Suppressor macrophage treated with lipopolysaccharide for 1 hour (primary cell): Measurements from ENCODE around the gene ANKRD44.

Source experiments
- DNase-seq, 3 donors: peaks; one replicate each; pipeline ENCODE4 v3.0.0-alpha.2; 2020 to 2022

Gene ANKRD44

DNA sequence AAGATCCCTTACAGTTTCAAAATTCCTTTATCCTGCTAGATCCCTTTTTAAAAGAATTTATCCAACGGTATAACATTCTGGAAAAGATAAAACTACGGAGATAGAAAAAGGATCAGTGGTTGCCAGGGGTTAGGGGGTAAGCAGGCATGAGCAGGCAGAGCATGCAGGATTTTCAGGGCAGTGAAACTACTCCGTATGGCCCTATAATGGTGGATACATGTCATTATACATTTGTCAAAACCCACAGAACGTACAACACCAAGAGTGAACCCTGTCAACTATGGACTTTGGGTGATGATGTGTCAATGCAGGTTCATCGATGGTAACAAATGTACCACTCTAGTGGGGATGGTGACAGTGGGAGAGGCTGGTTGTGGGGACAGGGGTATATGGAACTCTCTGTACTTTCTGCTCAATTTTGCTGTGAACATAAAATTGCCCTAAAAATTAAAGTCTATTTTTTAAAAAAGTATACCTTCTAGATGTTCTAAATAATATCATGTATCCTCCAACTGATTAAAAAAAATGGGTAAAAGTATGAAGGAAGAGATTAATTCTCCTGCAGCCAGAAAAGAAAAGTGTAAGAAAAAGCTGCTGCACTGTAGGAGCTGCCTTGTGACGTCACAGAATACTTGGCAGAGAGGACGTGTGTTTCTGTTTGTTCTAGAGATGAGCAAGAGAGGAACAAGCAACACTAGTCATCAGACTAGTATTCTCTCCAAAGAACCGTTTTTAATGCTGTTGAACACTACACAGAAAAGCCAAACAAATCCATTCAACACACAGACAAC is 23.6 kb downstream of the ANKRD44 start:
- peak; percentile 81 to 90 (median 89) for DNase-seq

DNA sequence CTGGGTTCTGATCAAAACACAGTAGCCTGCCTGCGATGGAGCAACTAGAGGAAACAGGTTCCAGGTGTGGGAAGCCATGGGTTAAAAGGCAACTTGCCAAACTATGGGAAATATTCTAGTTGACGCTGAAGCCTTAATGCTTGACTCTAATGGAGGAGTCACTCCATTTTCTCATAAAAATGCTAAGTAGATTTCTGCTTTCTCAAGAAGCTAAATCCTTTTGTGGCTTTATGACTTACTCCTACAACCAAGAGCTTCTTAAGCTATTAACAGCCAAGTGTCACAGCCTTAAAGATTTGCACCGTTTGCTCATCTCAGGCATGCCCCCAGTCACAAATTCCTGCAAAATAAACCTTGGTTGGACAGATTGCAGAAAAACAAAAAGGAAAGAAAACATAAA is 25.2 kb downstream of the ANKRD44 start:
- no peak for DNase-seq

DNA sequence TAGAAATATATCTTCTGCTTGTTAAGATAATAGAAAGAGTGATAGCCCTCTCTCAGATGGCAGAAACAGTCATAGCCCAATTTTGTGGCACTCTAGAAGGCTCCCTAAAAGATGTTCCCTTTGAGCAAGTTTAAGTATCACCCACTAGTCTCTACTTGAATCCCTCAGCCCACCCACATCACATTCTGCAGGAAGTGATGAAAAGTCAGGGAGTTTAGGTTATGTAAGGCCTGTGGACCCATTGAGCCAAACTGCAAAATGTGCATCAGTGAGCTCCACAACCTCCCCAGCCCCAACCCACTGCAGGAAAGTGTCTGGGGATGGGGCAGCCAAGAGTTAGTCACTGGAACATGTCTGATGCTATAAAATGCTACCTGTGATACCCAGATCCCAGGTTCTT is 25.6 kb downstream of the ANKRD44 start:
- DNase-seq = peak; percentile 27 to 43 (median 31)

DNA sequence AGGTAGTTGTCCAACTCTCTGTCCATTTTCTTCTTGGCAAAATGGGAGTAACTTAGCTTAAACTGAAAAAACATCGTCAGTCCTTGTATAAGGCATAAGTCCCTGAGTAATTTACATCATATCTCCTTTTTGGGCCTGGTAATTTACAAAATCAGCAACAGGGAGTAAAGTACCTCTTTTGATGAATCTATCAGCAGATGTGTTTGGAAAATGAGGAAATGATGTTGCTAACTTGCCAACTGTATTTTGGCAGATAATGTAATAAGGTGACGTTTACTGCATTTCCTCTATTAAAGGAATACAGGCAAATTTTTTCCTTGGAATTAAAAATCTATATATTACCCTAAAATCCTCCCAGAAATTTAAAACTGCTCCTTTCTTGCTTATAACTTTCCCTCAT is 29.2 kb downstream of the ANKRD44 start:
- peak; percentile 51 to 88 (median 79) for DNase-seq

DNA sequence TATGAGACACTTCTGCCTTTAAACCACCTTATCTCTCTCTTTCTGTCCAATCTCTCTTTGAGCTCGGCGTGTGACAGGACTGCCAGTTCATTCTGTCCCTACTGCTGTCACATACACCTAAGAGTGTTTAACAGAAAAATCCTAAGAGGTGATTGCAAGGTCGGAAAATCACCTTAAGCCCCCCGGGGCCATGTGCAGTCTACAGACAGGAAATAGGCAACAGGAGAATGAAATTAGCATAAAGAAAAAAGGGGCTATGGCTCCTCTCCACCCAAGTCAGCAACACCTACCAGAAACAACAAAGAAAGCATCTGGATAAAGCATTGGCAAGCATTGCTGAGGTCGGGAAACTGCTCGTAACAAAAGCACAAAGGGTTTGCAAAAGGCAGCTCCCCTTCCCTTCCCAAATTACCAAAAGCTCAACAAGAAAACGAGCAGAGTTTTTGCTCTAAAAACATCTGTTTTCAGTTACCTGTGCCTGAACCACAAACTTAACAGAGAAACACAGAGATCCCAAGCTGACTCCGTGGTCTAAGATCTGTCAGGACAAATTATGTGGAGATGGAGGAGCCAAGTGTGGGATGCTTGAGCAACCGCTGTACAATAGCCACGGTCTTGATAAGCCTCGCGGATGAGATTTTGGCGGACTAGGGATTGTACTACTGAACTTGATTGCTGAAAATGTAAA is 30.4 kb downstream of the ANKRD44 start:
- DNase-seq = no peak

DNA sequence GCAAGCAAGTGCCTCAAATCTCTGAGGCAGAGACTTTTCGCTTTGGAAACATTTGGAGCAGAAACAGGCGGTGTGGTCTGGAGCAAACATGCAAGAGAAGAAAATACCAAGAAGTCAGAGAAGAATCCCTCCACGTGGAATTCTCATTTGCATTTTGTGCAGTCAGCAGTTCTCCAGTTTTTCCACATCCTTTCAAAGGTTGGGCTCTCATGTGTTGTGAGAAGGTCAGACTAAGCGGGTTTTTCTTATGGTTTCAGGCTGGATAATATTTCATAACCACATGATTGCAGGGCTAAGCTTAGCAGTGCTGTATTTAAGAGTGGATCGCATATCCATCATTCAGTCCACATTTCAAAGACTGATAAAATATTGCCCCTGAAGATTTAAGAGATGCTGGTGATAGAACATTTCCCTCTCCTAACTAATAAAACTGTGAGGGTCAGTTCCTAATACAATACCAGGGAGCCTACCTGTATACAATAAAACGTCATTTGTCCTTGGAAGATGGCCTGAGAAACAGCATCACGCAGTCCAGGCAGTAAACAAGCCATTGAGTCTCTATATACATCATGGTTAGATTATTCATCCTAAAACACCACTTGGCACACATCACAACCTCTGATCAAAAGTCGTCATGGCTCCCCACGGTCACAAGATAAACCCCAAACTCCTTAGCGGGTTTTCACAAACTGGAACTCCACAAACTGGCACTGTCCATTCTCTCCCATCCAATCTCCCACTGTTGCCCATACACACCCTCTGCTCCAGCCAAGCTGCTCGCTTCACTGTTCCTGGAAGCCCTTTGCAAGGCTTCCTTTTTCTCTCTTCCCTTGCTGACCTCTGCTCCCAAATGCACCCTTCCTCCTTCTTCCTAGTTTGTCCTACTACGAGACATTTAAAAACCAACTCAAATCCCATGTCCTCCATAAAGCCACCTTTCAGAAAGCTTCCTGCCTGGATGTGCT is 31.5 kb downstream of the ANKRD44 start:
- no peak for DNase-seq

DNA sequence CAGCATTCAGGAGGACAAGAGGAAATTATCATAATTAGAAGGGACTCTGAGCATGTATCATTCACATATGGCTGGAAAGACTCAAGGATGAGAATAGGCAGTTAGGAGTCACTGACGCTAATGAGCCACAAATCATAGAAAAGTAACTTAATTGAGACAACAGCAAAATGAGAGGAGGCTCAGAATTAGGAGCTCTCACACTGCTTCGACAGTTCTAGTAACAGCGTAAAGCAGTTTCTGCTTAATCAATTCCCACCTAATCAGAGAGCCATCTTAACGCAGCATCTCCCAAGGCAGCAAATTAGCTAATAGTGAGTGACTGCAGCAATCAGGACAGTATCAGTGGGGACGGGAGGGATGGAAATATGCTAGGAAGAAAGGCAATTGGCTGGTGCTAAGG is 32.8 kb downstream of the ANKRD44 start:
- no peak for DNase-seq

DNA sequence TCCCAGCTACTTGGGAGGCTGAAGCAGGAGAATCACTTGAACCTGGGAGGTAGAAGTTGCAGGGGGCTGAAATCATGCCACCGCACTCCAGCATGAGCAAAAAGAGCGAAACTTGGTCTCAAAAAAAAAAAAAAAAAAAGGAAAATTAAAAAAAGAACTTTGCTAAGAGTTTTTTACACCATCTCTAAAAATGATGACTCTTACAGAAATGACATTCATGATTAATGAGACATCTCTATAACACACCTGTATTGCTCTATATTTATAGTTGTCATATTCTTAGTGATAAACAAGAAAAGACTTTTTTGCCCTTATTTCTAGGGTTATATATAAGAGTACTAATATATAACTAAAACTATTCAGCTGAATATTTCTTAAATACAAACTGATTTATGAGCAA is 34.4 kb downstream of the ANKRD44 start:
- DNase-seq = no peak

DNA sequence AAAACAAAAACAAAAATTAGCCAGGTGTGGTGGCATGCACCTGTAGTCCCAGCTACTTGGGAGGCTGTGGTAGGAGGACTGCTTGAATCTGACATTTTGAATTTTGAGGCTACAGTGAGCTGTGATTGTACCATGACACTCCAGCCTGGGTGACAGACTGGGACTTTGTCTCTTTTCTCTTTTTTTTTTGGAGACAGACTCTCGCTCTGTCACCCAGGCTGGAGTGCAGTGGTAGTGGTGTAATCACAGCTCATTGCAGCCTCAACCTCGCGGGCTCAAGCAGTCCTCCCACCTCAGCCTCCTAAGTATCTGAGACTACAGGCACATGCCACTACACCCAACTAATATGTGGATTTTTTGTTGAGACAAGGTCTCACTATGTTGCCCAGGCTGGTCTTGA is 35.6 kb downstream of the ANKRD44 start:
- DNase-seq = no peak

DNA sequence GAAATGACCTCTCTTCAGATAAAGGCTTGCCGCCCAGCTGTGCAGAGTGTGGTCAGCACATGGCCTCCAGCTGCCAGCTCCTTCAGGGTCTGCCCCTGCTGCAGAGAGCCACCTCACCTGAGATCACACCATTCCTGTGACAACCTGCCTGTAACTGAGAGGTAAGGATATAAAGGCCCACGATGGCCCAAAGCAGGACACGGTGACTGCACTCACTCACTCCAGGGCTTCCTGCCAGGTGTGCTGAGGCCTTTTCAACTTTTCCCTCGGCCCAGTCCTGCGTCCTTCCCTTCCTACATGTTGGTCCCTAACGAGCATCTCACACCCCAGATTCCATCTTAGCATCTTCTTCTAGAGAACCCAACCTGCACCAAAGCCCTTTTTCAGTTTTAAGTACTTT is 36.2 kb downstream of the ANKRD44 start:
- no peak for DNase-seq

DNA sequence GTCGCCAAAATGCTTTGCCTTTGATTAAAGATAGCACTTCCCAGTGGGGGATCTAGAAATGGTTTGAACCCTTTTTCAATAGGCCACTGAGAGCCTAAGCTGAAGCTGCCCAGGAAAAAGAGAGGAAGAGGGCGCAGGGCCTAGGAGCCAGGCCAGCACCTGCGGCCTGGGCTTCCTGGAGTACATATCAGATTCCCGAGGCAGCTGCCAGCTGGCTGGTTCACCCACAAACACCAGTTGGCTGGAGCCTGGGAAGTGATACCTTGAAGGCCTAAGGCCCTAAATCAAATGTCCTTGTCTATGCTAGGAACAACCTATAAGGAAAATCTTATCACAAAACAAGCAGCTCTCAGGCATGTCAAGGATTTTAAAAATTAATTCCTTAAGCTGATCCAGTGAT is 37.1 kb downstream of the ANKRD44 start:
- DNase-seq = no peak

DNA sequence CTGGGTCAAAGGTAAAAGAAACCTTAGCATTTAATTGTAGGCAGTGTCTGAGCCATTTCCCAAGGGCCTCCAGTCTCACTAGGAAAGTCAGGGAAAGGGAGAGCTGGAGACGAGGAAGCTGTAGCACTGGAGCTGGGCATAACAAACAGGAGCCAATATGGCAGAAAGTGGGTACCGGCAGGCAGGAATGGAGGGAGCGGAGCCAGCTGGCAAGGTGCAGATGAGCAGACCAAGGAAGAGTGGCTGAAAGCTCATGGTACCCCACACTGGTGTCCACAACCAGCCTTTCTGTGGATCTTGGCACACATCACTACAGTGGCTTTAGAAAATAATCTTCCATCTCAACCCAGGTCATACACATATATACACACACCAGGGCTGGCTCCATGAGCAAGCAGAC is 40.0 kb downstream of the ANKRD44 start:
- DNase-seq = no peak

DNA sequence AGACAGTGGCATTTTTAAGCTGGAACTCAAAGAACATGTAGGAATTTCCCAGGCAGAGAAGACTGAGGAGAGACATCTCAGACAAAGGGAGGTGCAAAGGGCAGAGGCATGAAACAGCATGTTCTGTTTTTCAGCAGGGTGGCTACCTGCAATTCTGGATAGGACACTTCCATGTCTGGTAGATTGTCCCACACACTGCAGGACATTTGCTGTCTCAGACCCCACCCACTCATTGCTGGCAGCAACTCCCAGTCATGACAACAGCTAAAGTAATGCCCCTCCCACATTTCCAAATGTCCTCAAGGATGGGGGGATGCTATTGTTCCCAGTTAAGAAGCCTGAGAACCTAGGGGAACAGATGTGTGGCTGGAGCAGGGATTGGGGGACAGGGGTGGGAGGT is 40.8 kb downstream of the ANKRD44 start:
- DNase-seq = peak in 1 of 3 donors; percentile 31

DNA sequence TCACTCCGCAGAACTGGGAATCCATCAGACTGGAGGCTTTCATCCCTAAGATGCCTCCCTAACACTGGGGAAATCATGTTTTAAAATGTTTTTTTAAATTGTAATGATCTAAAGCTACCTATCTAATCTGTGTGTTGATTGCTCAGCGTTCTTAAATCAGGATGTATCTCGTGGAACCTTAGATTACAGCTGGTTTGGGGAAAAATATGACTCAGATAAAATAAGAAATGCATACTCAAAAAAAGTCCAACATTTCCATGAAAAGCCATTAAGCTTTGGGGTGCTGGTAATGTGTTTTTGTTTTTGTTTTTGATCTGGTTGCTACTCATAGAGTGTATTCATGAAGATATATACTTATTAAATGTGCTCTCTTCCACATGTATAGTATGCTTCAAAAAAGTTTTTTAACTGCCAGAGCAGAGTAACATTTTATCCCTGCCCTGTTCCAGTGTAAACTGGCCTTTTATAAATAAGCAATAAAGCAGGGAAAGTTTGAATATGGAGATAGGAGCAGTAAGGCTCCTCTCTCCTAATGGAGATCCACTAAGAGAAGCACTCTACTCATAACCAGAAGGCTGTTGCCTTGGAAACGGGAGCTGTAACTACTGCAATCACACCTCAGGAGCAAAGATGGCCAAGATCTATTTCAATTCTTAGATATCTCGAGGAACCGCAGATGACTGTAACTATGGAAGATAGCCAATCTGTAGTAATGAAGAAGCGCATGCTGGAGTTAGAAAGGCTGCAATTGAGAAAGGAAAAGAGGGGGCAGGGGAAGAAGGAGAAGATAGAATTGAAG is 41.6 kb downstream of the ANKRD44 start:
- peak in 1 of 3 donors; percentile 29 for DNase-seq

DNA sequence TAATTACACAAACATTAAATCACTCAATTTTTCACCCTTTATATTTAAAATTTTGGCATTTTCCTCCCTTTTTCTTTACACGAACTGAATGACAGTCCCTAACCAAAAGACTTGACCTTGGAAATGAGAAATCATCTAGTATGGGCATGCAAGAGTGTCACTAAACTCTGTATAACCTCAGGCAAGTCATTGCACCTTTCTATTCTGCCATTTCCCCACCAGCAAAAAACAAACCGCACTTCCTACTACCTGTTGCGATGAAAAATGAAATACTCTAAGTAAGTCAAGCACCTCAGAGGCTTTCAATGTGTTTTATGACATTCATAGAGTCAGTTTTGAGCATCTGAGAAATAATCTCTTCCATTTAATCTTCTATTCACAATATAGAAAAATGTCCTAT is 44.1 kb downstream of the ANKRD44 start:
- no peak for DNase-seq

DNA sequence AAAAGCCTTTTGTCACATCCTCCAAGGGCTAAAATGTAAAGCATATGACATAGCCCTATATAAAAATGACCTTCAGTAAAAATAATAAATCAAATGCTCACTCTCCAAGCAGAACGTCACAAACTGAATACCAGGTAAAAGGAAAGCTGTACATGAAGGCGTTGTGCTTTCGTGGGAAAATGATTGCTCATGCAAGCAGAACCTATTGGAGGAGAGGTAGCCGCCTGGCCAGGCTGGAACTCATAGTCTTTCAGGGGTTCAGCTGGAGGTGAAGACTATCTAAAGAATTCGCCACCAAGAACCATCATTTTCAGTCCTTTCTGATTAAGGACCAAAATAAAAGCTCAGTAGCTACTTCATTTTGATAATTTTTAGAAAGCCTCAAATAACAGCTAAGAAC is 44.7 kb downstream of the ANKRD44 start:
- no peak for DNase-seq

DNA sequence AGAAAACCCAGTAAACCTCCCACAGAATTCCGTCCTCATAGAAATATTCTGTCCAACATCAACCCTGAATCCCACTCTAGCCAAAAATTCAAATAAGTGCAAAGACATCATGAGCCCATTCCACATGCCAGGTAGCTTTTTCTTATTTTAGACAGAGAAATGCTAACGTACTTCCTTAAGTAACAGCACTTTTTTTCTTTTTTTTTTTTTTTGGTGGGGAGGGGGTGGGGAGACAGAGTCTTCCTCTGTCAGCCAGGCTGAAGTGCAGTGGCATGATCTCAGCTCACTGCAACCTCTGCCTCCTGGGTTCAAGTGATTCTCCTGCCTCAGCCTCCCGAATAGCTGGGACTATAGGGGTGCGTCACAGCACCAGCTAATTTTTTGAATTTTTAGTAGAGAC is 45.5 kb downstream of the ANKRD44 start:
- DNase-seq = no peak

DNA sequence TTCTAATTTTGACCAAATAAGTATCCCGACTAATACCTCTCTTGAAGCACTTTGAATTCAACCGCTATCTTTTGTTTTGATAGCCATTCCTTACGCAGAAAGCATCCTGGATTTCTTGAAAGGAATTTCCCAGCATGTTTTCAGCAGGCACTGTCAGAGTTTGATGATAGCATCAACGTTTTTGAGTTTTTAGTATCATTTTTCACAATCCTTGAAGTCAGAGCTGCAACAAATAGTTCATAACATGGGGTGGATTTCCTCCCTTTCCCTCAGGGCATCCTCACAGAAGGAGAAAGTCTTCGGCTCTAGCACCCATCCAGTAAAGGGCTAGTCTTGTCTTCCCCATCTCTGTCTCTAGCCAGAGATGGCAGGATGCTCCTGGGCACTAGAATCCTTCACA is 46.2 kb downstream of the ANKRD44 start:
- no peak for DNase-seq

DNA sequence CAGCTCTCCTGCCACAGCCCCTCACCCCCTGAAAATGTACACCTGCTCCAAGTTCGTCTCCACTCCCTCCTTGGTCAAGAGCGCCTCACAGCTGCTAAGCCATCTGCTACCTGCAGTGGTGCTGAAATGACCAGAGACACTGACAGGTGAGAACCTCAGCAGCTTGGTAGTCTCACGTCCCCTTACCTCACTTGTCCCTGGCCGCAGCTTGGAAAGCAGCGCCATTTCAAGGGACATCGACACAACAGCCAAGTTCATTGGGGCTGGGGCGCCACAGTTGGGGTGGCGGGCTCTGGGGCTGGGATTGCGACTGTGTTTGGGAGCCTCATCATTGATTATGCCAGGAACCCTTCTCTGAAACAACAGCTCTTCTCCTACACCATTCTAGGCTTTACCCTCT is 47.5 kb downstream of the ANKRD44 start:
- no peak for DNase-seq

DNA sequence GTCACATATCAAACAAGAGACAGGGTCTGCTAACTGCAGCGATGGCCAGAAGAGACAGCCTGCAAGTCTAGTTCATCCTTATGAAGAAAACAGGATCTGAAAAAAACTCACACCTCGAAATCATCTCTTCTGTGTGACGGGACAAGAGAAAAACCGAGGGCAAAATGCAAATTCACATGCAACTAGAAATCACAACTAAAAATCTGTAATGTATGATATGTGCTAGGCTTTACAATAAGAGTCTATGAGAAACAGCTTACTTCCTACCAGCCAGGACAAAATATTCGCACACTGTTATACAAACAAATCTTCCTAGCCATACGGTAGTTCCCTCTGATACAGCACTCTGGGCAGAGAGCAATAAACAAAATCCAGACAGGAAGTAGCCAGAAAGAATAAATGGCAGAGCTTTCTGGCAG is 48.8 kb downstream of the ANKRD44 start:
- peak; percentile 31 to 41 (median 37) for DNase-seq

DNA sequence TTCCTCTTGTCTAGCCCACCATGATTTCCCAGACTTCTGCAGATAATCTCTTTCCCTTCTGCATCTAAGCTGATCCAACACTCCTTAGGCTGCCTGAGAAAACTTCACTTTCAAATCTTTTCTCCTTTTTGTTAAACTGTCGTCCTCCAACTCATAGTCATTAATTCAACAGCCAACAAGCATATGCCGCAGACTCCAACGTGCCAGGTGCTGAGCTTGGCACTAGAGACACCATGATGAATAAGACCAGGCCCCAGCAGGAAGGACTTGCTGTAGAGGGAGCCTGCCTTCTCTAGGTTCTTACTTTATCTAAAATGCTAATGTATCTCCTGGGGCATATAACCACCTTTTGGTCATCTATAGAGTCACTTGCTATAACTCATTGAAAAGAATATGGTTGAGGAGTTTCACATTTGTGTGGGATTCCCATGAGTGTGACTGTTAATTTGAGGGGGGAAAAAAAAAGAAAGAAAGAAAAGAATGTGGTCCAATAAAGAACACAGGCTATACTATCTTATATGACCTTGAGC is 51.0 kb downstream of the ANKRD44 start:
- no peak for DNase-seq

DNA sequence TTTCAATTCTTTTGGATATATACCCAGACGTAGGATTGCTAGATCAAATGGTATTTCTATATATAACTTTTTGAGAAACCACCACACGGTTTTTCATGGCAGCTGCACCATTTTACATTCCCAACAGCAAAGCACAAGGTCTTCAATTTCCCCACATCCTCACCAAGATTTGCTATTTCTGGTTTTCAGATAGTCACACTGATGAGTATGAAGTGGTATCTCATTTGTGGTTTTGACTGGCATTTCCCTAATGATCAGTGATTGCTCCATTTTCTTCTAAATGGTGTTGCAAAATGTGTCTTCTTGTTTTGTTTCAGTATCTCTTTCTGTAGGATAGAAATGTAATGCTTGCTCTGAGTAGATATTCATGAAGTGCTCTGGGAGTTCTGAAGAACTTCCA is 52.0 kb downstream of the ANKRD44 start:
- peak; percentile 81 to 97 (median 95) for DNase-seq
